Kidney (tissue), 14 donors: ENCODE data around the gene UTY. TPM values are rescaled to one million over a fixed set of nuclear protein-coding genes. Genes with fewer than 3 reads are reported as not detected.

Source experiments
- DNase-seq, 5 donors: peaks; one replicate each; pipeline ENCODE4 v3.0.0-alpha.2; 2013 to 2020
- FAIRE-seq: peaks from 2 replicates; lab custom pipeline; 2012; peaks lifted over from hg19 to GRCh38; lab: Jason Lieb, UNC
- H3K27ac ChIP-seq, 2 donors: one replicate each; pipeline ENCODE4 v1.7.0; 2013; ENCODE audit warnings: low read depth in 2 of 2, low read length in 2 of 2, inconsistent platforms in 1 of 2
- H3K27me3 ChIP-seq: one replicate; pipeline ENCODE4 v1.7.1; 2013; ENCODE audit warnings: low read length, inconsistent platforms; ENCODE audit not compliant: control insufficient read depth, insufficient read depth
- H3K36me3 ChIP-seq, 3 donors: one replicate each; pipeline versions ENCODE4 v1.7.0 to v1.7.1; 2013; ENCODE audit warnings: low read length in 3 of 3, control low read depth in 1 of 3, inconsistent platforms in 1 of 3; ENCODE audit not compliant: insufficient read depth in 3 of 3, control insufficient read depth in 2 of 3
- H3K4me1 ChIP-seq, 3 donors: one replicate each; pipeline versions ENCODE4 v1.7.0 to v1.7.1; 2013; ENCODE audit warnings: low read length in 3 of 3, inconsistent platforms in 1 of 3, low read depth in 1 of 3; ENCODE audit not compliant: control insufficient read depth in 2 of 3, insufficient read depth in 2 of 3
- H3K4me3 ChIP-seq, 3 donors: one replicate each; pipeline versions ENCODE4 v1.7.0 to v1.8.1; 2013; ENCODE audit warnings: low read length in 3 of 3, control low read depth in 1 of 3, inconsistent platforms in 1 of 3
- H3K9ac ChIP-seq, 3 donors: one replicate each; pipeline versions ENCODE4 v1.7.0 to v1.7.1; 2013; ENCODE audit warnings: low read length in 3 of 3, control low read depth in 1 of 3, inconsistent platforms in 1 of 3
- H3K9me3 ChIP-seq, 3 donors: one replicate each; pipeline versions ENCODE4 v1.7.0 to v1.7.1; 2013; ENCODE audit warnings: low read length in 3 of 3, control low read depth in 1 of 3, inconsistent platforms in 1 of 3; ENCODE audit not compliant: control insufficient read depth in 2 of 3, insufficient read depth in 1 of 3
- CTCF ChIP-seq: IDR thresholded peaks from 3 replicates; pipeline ENCODE4 v1.5.1; 2012; ENCODE audit warnings: mild to moderate bottlenecking, moderate library complexity, borderline replicate concordance; ENCODE audit not compliant: insufficient read depth; ENCODE audit errors: extremely low read depth
- intact Hi-C: fragments of 100-400 bp; cut with DNase I; formaldehyde crosslinking; loops from one replicate; pipeline ENCODE4 v1.11.1; 2022
- polyA plus RNA-seq: library from polyadenylated mRNA; stranded (reverse); fragments of 350-450 nt; fragmentation: Illumina TruSeq; extraction: RNeasy Lipid Tissue Mini Kit (QIAGEN cat#74804); gene quantifications from one replicate; pipeline ENCODE4 v1.2.3, GENCODE V29; 2014; ENCODE audit warnings: low read depth, low replicate concordance; ENCODE audit not compliant: insufficient read depth
- total RNA-seq: library from RNA; stranded (reverse); fragmentation: NEBNext Ultra II Directional; extraction: Animal tissue kit (Norgen Biotek cat#: 25700); gene quantifications from one replicate; pipeline ENCODE4 v1.2.1, GENCODE V29; 2021
- donor health status: control.
- donor health status: control.
- donor health status: control.
- donor health status: control.
- donor health status: control.
- donor health status: DM: yes; HTN: yes; CAD: no.
- donor health status: Normal renal cell carcinoma (clear cell type).

UTY gene
- total and polyA plus RNA-seq, 2 donors from 2014 or later = 3.4 TPM; not detected in 1

- H3K9ac ChIP-seq = no peak overlapping the region
- no peaks in the 10 kb centered on the region for H3K36me3 ChIP-seq
- FAIRE-seq (no peak), DNase-seq (no peak)
- intact Hi-C loops = no loop called here
- no peak for TF ChIP-seq CTCF
- no peak overlapping the region for H3K27ac ChIP-seq
- no peak overlapping the region for H3K4me3 ChIP-seq
- H3K9me3 ChIP-seq = no peaks in the 10 kb centered on the region
- no peaks in the 10 kb centered on the region for H3K4me1 ChIP-seq
- no peaks in the 10 kb centered on the region for H3K27me3 ChIP-seq
Measured at GRCh38 chrY:13250421-13250820, 229.4 kb downstream of the UTY start.

GRCh38 chrY:13243716-13244115 is 236.1 kb downstream of the UTY start:
- no peaks in the 10 kb centered on the region for H3K4me1 ChIP-seq
- no peak for FAIRE-seq
- TF ChIP-seq CTCF = no peak

GRCh38 chrY:13233901-13234300 is 245.9 kb downstream of the UTY start:
- H3K27ac ChIP-seq = no peak overlapping the region
- intact Hi-C loops = no loop called here
- no peak overlapping the region for H3K9ac ChIP-seq
- no peaks in the 10 kb centered on the region for H3K27me3 ChIP-seq
- no peaks in the 10 kb centered on the region for H3K9me3 ChIP-seq
- no peak for FAIRE-seq
- no peak for TF ChIP-seq CTCF
- H3K36me3 ChIP-seq = no peaks in the 10 kb centered on the region
- H3K4me1 ChIP-seq = no peaks in the 10 kb centered on the region
- no peak for DNase-seq
- no peak overlapping the region for H3K4me3 ChIP-seq

More at GRCh38 chrY:13243716-13244115, 236.1 kb downstream of the UTY start:
- Histone ChIP-seq H3K36me3 (no peaks in the 10 kb centered on the region), H3K9ac (no peak overlapping the region), H3K9me3 (no peaks in the 10 kb centered on the region), H3K4me3 (no peak overlapping the region), H3K27me3 (no peaks in the 10 kb centered on the region), H3K27ac (no peak overlapping the region)
- intact Hi-C loops = no loop called here
- peak in 1 of 5 donors; percentile 35 for DNase-seq

- intact Hi-C loops = no loop called here
- Histone ChIP-seq H3K27me3 (no peaks in the 10 kb centered on the region), H3K27ac (no peak overlapping the region), H3K36me3 (no peaks in the 10 kb centered on the region), H3K9ac (no peak overlapping the region), H3K4me1 (no peaks in the 10 kb centered on the region), H3K4me3 (no peak overlapping the region), H3K9me3 (no peaks in the 10 kb centered on the region)
- TF ChIP-seq CTCF = no peak
- no peak for DNase-seq
- no peak for FAIRE-seq
Measured at GRCh38 chrY:13233118-13233517, 246.7 kb downstream of the UTY start.
